GM19397 (cell line): Measurements from ENCODE around the gene ITPKC.

ENCODE experiments used
- ATAC-seq: cut with Tn5 transposase; IDR thresholded peaks from one replicate; pipeline ENCODE4 v1.9.1; 2021; ENCODE audit warnings: mild to moderate bottlenecking, moderate library complexity; ENCODE audit not compliant: unreplicated experiment

The ITPKC gene

DNA sequence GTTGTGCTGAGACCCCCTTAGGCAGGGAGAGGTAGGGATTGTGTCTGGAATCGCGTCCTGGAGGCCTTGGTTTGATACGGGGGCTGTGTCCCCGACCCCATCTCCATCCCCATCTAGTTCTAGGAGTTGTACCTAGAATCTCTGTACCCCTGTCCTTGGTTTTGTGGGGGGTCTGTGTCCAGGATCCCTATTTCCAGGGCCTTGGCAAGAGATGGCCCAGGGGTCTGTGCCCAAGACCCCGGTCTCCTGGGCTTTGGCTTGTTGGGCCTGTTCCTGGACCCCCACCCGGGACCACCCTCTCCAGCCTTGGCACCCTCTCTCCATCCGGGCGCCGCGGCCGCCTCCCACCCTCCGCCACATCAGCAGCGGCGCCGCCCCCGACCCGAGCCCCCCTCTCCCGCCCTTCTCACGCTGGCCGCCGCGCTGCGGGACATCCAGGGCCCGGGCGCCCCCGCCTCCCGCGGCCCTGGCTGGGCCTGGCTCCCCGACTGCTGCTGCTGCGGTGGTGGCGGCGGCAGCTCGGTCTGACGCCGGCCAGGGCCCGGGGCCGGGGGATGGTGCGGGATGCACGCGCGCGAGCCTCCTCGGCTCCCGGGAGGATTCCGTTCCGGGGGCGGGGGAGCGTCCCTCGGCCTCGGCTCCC lies 26.7 kb upstream of the ITPKC start, which contains the start of gene NUMBL:
NUMBL (minus strand) TSS at position 602 of the 643 bp plus-strand sequence; CDS start at position 434, 168 bp downstream.
- ATAC-seq: no peak

DNA sequence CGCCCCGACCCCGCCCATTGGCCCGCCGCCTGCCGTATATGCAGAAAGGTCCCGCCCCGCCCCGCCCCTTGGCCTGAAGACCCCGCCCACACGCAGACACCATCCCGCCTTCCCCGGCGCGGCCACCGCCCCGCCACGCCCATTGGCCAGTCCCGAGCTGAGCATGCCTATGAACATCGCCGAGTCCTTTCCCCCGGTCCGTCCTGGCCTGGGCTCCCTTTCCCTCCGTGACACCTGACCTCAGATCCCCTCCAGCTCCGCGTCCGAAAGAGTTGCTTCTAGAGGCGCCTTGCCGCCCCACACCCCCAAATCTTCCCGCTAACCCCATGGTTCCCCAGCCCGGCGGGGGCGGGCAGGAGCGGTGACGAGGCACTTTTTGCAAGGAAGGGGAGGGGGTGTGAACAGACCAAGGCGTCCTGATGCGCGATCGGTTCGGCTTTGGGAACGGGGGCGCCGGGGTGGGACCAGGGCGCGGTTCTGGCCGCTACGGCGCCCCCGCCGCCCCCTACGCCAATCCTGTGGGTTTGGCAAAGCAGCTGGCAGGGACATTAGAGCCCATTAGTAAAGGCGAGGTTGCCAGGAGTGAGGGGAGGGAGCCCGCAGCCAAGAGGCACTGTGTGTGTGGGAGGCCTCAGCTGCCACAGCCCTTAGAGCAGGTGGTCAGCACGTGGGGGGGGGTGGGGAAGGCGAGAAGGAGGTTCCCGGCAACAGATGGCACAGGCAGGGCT lies 26.1 kb upstream of the ITPKC start:
- ATAC-seq: peak; percentile 69

DNA sequence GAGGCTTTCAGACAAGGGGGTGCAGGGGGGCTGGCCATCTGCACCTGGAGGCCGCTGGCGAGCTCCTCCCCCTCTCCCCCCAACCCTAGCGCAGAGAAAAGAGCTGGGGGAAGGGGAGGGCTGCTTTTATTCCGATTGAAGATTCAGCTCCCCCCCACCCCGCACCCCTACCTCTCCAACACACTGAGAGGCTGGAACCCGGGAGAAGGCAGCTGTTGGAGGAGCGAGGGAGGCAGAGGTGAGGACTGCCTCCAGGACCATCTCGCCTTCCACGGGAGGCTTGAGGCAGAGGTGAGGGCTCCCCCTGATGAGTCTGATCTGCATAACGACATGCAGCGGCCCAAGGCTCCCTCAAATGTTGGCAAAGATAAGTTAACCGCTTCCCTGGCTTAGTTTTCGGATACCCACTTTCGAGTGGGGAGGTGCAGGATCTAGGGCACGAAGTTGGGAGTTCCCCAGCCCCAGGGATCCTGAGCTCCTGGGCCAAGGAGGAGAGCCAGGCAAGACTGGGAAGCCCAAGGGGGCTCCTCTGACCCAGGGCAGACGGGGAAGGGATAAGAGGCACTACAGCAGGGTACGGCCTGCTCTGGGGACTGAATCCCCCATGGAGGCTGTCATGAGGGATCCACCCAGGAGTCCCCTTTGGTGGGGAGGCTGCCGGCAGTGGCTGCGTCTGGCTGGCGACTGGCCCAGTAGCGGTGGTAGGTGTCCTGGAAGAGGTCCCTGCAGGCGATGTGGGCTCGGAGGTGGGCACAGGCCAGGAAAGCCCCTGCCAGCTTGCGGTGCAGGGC lies 25.3 kb upstream of the ITPKC start:
- no peak for ATAC-seq

DNA sequence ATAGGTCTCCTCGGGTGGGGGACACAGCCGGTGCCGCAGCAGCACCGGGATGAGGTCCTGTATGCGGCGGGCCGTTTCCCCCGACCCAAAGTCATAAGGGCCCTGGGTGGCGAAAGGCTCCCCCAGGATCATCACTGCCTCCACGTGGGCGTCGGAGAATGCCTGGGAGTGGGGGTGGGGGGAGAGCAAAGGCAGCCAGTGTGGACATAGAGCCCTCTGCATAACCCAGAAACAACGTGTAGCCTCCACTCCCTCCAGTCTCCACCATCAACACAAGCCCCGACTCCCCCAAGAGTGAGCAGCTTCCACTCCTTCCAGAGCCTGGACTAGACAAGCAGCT lies 24.7 kb upstream of the ITPKC start:
- ATAC-seq: no peak

DNA sequence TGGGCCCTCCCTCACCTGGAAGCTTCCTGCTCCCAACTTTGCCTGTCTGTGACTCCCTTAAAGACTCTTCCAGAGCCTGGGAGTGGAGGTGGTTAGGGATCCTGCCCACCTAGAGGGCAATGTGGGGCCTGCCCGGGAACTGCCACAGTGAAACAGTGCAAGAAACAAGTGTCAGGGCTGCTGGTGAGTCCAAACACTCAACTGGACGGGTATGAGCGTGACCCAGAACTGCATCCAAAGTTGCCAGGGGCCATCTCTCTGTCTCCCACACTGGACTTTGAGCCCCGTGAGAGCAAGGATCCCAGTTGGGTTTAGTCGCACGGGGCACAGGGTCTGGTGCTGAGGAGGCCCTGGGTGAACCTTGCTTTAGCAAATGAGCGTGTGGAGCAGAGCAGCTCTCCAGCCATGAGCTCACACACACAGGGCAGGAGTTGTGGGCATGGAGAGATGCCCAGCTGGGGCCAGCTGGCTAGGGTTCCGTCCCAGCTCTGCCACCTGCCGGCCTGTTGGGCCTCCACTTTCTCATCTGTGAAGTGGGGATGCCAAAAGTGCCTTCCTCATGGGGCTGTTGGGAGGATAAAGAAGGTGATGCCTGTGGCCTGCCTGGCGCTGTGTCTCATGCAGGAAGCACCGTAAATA lies 23.6 kb upstream of the ITPKC start:
- ATAC-seq: no peak

DNA sequence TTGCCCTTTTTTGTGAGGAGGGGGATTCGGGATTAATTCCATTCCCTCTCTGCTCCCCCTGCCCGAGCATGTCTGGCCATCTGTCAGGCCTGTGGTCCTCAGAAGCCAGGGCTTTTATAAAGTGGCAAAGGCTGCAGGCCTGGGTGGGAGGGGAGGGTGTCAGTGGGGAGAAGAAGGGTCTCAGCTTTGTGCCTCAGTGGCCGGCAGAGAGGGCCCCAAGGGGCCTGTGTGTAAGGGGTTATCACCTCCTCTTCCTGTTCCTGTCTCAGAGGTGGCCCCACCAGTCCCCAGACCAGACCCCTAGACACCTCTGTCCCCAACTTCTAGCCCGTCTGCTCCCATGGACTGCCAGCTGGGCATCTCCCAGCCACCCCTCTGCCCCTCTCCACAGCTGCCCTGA lies 23.0 kb upstream of the ITPKC start:
- ATAC-seq: no peak

DNA sequence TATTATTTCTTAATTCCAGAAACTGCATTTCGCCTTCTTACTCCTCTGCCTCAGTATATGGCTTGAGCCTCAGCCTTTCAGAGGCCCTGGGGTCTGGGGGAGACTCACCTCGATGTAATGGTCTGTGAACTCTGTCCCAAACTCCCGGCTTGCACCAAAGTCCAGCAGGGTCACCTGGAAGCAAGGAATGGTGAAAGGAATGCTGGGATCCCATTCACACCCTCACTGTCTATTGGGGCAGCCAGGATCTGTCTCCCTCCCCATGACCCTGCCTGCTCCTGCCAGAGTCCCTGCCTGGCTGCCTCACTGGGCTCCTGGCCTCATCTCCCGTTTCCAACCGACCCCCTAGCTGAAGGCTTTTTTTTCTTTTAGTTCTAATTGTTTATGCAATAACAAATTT lies 21.0 kb upstream of the ITPKC start:
- no peak for ATAC-seq

DNA sequence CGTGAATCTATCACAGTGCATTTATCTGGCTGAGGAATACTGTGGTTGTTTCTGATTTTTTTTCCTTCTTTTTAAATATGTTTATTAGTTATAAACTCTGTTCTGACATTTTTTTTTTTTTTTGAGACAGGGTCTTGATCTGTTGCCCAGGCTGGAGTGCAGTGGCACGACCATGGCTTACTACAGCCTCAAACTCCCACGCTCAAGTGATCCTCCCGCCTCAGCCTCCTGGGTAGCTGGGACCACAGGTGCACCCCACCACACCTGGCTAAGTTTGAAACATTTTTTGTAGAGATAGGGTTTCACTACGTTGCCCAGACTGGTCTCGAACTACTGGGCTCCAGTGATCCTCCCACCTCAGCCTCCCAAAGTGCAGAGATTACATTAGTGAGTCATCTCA lies 19.9 kb upstream of the ITPKC start:
- ATAC-seq: no peak

DNA sequence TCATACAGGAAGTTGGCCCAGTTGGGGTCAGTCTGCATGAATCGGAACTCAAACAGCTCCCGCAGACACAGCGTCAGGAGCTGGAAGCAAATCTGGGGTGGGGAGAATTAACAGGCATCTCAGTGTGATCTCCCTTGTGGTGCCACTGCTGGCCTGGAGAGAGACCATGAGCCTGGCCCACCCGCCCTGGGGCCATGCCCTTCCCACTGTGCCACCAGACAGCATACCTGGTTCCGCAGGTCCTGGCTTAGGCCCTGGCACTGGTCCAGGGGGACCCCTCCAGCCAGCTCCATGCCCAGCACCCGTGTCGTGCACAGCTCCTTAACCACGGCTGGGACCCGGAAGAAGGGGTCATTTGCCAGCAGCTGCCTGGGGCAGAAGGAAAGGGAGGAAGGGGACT lies 16.8 kb upstream of the ITPKC start:
- ATAC-seq: no peak

DNA sequence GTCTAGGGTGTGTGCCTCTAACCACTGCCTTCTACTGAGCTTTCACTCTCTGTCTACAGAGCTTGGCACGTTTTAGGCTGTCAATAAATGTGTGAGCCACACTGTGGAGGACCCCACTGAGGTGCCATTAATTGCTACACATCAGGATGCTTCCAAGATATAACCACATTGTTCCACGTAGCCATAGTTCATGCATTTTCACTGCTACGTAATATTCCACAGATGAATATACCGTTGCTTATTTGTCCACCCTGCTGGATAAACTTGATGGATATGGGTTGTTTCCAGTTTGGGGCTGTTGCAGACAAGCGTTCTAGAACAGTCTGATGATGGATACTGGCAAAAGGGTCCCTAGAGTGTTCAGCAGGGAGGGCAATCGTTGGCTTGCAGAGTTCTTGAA lies 15.2 kb upstream of the ITPKC start:
- ATAC-seq: no peak

DNA sequence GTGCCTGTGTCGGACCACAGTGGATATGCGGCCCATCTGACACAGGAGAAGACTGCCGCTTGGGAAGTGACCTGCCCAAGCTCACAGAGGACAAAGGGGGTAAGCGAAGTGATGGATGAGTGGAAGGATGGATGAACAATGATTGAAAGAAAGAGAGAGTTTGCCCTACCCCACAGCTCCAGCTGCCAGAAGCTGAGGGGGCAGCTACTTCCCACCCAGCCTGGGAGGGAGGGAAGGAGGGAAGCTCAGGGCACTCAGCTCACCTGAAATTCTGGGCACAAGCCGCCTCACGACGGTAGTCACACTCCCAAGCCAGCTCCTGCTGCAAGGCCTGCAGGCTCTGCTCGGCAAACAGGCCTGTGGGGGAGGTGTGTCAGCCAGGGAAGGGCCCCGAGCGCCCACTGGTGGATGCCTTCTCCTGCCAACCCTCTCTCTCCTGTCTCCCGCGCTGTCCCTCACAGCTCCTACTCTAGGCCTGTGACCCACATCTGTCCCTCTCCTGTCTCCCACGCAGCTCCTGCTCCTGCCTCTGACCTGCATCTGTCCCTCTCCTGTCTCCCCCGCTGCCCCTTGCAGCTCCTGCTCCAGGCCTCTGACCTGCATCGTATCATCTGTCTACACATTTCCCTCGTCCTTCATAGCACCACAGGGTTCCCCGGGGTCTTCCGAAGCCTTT lies 14.4 kb upstream of the ITPKC start:
- ATAC-seq: no peak

DNA sequence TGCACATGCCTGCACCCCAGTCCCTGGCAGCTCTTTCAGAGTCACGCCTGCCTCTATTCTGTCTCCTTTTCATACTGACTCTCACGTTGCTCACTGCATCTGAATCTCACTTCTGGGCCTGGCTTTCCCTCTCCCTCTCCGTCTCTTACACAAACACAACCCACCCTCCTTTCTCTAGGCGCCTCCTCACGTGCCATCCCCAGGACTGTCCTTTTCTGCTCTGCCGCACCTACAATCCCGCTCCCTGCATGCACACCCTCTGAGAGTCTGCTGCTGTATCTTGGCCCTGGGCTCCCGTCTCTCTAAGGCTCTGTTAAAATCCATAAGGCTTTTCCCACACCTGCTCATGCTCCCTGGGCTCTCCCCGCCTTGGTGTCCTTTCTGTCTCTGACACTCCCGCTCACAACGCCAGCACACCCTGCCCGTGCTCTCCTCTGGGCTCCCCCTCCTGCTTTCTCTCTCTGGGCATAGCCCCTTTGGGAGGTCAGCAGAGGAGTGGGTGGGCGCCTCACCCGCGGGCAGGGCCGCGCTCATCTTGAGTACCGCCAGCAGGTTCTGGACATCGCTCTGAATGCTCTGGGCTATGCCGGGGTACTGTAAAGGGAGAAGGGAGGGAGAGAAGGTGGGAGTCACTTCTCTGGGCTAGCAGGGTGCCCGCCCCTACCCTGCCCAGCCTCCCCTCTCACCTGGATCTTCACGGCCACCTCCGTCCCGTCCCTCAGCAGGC lies 13.7 kb upstream of the ITPKC start:
- no peak for ATAC-seq

DNA sequence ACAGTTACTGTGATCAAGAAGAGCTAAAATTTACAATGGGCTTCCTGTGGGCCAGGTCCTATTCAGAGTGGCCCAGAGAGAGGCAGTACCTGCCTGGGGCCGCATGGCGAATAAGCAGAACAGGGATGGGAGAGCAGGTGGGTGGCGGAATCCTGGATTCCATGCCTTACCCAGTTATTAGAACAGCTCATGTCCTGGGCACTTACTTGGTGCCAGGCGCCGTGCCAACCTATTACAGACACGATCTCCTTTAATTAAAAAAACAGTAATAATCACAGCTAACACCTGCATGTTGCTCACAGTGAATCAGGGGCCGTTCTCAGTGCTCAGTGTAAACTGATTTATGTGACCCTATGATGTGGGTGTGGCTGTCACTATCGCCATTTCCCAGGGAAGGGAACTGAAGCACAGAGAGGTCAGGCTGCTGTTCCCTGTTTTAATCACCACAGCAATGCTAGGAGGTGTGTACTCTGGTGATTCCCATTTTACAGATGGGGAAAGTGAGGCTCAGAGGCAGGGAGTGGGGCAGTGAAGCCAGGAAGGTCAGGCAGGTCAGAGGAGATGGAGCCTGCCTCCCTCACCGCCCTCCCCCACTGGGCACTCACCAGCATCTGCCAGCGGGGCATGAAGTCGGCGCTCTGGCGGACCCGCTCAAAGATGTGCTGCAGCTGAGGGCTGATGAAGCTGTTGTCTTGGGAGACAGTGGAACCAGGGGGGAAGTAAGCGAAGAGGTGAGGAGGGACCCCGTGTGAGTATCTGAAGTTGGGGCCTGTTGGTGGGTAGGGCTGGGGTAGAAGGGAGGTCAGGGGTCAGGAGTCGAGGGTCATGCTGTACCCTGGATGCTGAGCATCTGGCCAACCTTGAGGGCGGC lies 12.2 kb upstream of the ITPKC start:
- no peak for ATAC-seq

DNA sequence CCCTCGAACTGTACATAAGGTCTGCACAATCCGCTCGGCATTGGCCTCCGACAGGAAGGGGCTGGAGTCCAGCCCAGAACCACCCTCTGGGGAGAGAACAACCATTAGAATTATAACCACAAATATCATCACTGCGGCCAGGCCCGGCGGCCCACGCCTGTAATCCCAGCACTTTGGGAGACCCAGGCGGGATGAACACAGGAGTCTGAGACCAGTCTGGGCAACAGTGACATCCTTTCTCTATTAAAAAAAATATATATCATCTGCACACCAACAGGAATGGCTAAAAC lies 11.6 kb upstream of the ITPKC start:
- ATAC-seq: no peak

DNA sequence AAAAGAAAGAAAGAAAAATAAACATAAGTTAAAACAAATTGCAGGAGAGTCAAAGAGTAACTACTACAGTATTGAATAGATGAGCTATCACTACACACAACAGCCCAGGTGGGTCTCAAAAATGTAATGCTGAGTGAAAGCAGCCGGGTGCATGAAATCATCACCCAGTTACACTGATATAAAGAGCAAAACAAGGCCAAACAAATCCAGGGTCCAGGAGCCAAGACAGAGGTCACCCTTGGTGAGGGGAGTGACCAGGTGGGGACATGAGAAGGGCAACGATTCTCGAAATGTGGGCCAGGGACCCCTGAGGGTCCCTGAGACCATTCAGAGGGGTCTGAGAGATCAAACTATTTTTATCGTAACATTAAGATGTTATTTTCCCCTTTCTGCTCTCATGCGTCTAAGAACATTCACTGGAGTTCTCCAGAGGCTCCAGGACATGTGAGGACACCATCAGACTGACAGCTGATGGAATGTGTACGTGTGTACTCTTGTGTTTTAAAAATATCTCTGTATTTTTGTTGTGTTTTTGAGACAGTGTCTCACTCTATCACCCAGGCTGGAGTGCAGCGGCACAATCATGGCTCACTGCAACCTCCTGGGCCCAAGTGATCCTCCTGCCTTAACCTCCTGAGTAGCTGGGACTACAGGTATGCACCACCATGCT lies 10.8 kb upstream of the ITPKC start:
- no peak for ATAC-seq

DNA sequence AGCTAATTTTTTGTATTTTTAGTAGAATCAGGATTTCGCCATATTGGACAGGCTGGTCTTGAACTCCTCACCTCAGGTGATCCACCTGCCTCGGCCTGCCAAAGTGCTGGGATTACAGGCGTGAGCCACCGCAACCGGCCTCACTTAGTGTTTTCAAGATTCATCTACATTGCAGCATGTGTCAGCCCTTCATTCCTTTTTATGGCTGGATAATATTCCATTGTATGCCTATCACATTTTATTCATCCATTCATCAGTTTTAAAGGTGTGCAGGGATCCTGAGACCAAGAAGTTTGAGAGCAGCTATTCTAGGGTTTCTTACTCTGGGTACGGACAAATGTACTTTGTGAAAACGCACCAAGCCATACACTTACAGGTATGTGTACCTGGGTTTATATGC lies 9.3 kb upstream of the ITPKC start:
- no peak for ATAC-seq

DNA sequence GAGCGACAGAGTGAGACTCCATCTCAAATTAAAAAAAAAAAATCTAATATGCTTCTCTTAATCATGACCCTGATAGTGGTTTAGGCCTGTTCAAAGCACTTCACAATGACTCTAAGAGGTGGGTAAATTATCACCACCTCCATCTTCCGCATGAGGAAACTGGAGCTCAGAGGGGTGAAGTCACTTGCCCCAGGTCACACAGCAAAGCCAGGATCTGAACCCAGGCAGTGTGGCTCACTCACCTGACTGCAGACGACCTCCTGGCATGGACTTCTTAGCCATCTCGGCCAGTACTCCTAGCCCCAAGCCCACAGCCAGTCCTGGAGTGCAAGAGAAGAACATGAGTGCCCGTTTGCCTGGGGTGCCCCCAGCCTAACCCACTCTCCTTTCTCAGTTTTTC lies 7.1 kb upstream of the ITPKC start:
- ATAC-seq: no peak

DNA sequence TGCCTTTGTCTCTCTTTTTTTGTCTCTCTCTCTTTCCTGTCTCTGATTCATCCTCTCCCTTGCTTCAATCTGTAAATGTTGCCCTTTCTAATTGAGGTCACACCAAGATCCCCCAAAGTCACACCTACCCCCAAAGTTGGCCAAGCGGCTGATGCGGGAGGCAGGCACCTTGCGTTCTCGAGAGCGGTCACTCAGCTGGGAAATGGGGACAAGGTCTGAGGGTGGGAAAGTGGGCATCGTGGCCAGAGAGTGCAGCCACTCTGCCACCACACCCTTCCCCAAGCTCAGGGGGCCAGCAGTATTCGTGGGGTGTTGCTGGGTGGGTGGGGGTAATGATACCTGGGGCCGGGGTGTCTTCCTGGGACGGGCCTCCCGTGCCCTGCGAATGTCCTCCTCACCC lies 3.0 kb upstream of the ITPKC start:
- ATAC-seq: no peak
